GDM1 (cell line): ENCODE results near the gene ESF1.
"Not testable (repeated sequence)": the region's sequence is repeated elsewhere in the genome, so short reads cannot be mapped to it uniquely, and the experiment has no call there.

Source experiments
- DNase-seq: peaks from one replicate; lab custom pipeline; 2025; lab: John Stamatoyannopoulos, UW

Gene ESF1

GRCh38 chr20:13786143-13786828 is 1.6 kb upstream of the ESF1 start:
- no peak for DNase-seq

GRCh38 chr20:13784271-13784892 is 337 bp downstream of the ESF1 start:
- DNase-seq: no peak

GRCh38 chr20:13783528-13783927 is 1.2 kb downstream of the ESF1 start:
- DNase-seq: no peak

GRCh38 chr20:13778827-13779226 is 5.9 kb downstream of the ESF1 start:
- no peak for DNase-seq

GRCh38 chr20:13777171-13777601 is 7.5 kb downstream of the ESF1 start:
- DNase-seq: no peak

GRCh38 chr20:13775867-13776266 is 8.9 kb downstream of the ESF1 start:
- DNase-seq: no peak

- DNase-seq: no peak
Measured at GRCh38 chr20:13772529-13772928, 12.2 kb downstream of the ESF1 start.

- no peak for DNase-seq
Measured at GRCh38 chr20:13771853-13772453, 12.8 kb downstream of the ESF1 start.

- DNase-seq: no peak
Measured at GRCh38 chr20:13770141-13770540, 14.6 kb downstream of the ESF1 start.

- DNase-seq: no peak
Measured at GRCh38 chr20:13765868-13766416, 18.8 kb downstream of the ESF1 start.

GRCh38 chr20:13765299-13765698 is 19.4 kb downstream of the ESF1 start:
- no peak for DNase-seq

GRCh38 chr20:13760451-13760946 is 24.2 kb downstream of the ESF1 start:
- DNase-seq: not testable (repeated sequence)

- no peak for DNase-seq
Measured at GRCh38 chr20:13758884-13759283, 25.8 kb downstream of the ESF1 start.

- DNase-seq: no peak
Measured at GRCh38 chr20:13756551-13756950, 28.2 kb downstream of the ESF1 start.

GRCh38 chr20:13755809-13756208 is 28.9 kb downstream of the ESF1 start:
- no peak for DNase-seq

- DNase-seq: no peak
Measured at GRCh38 chr20:13753436-13754036, 31.2 kb downstream of the ESF1 start.

GRCh38 chr20:13749811-13750210 is 34.9 kb downstream of the ESF1 start:
- DNase-seq: no peak

- no peak for DNase-seq
Measured at GRCh38 chr20:13745784-13746183, 38.9 kb downstream of the ESF1 start.

GRCh38 chr20:13744352-13744751 is 40.4 kb downstream of the ESF1 start:
- no peak for DNase-seq

GRCh38 chr20:13741879-13742278 is 42.8 kb downstream of the ESF1 start:
- DNase-seq: no peak

- no peak for DNase-seq
Measured at GRCh38 chr20:13739731-13740649, 44.7 kb downstream of the ESF1 start.
